Activated CD8-positive, alpha-beta T cell treated with anti-CD3 and anti-CD28 coated beads for 36 hours (primary cell): ENCODE measurements around the gene PCDHA10. TPM values are rescaled to one million over a fixed set of nuclear protein-coding genes. Genes with fewer than 3 reads are reported as not detected.
A peak's percentile ranks its signal among the peaks of the same experiment; 100 is the strongest.
"Not testable (repeated sequence)": the region's sequence is repeated elsewhere in the genome, so short reads cannot be mapped to it uniquely, and the experiment has no call there.

ENCODE experiments used
- ATAC-seq: fragments of 200-7000 bp; cut with Tn5 transposase; one replicate; pipeline ENCODE4 v1.10.0; 2021; ENCODE audit warnings: mild to moderate bottlenecking, moderate library complexity
- CTCF ChIA-PET: fragments of 350-600 bp; sonication (Branson Sonifier 250); formaldehyde crosslinking; loops from one replicate; lab custom pipeline; 2021; ENCODE audit warnings: antibody characterized with exemption; lab: Charles Lee
- POLR2A ChIA-PET: fragments of 350-600 bp; sonication (Branson Sonifier 250); formaldehyde crosslinking; loops from one replicate; lab custom pipeline; 2021; ENCODE audit warnings: antibody characterized with exemption; lab: Charles Lee
- DNase-seq: peaks from one replicate; pipeline ENCODE4 v3.0.0-alpha.2; 2020
- H3K27ac Mint-ChIP-seq: one replicate; pipeline ENCODE4 v1.8.0; 2021; ENCODE audit warnings: mild to moderate bottlenecking, mixed read lengths
- H3K27me3 Mint-ChIP-seq: one replicate; pipeline ENCODE4 v1.8.0; 2021; ENCODE audit warnings: mixed read lengths
- H3K36me3 Mint-ChIP-seq: one replicate; pipeline ENCODE4 v1.8.0; 2021; ENCODE audit warnings: low read depth, mixed read lengths
- H3K4me1 Mint-ChIP-seq: one replicate; pipeline ENCODE4 v1.8.0; 2021; ENCODE audit warnings: low read depth, mixed read lengths
- H3K4me3 Mint-ChIP-seq: one replicate; pipeline ENCODE4 v1.8.0; 2021; ENCODE audit warnings: mild to moderate bottlenecking, moderate library complexity, mixed read lengths
- H3K9me3 Mint-ChIP-seq: one replicate; pipeline ENCODE4 v1.8.0; 2021; ENCODE audit warnings: mixed read lengths
- intact Hi-C: fragments of 100-400 bp; cut with micrococcal nuclease; formaldehyde crosslinking; loops from one replicate; pipeline ENCODE4 v1.10.0; 2022
- total RNA-seq, 2 experiments: library from RNA; stranded (reverse); gene quantifications; one replicate each; pipeline ENCODE4 v1.2.3, GENCODE V29; 2021
- TF ChIP-seq, protein P1 (sequence below): fragments of 200-600 bp; IDR thresholded peaks from one replicate; pipeline ENCODE4 v1.8.0; 2022; ENCODE audit warnings: antibody characterized with exemption, mild to moderate bottlenecking

The PCDHA10 gene
- total RNA-seq, 2 experiments from 2014 or later = not detected

DNA sequence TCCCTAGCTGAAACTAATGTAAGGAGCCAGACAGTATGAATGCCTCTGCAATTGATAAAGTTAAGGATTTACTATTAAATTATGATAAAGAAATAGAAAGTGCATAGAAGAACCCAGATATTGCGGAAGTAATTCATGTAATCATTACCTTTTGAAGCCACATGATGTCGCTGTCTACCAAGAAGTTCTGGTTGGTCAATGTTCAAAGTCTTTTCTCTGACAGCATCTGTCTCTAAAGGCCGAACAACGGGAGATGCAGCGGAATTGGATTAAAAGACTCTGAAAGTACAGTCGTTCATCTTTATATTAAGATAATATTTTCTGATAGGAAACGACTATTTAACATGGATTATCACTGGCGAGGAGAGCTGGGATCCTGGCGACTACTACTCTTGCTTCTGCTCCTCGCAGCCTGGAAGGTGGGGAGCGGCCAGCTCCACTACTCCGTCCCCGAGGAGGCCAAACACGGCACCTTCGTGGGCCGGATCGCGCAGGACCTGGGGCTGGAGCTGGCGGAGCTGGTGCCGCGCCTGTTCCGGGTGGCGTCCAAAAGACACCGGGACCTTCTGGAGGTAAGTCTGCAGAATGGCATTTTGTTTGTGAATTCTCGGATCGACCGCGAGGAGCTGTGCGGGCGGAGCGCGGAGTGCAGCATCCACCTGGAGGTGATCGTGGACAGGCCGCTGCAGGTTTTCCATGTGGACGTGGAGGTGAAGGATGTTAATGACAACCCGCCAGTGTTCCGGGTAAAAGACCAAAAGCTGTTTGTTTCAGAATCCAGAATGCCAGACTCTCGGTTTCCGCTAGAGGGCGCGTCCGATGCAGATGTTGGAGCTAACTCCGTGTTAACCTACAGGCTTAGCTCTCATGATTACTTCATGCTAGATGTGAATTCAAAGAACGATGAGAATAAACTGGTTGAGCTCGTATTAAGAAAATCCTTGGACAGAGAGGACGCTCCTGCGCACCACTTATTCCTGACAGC is 14.4 kb upstream of the PCDHA10 start, which contains the start of gene PCDHA8:
Gene PCDHA8, plus strand, starts transcription at position 210 of the 985 bp plus-strand sequence. Its CDS starts 135 bp downstream, at position 345.
- H3K27ac Mint-ChIP-seq = no peak within 1 kb of the TSS
- H3K36me3 Mint-ChIP-seq = peaks cover 4% of the 10 kb centered on the region
- ChIA-PET POLR2A (no interaction called here), CTCF (interaction anchor here (0.6 to 2.2 kb wide), 12 partner anchors 11 to 572 kb away, joined by 3 to 7 read pairs (median 4); partner anchors contain the start of genes PCDHA10, PCDHA5, PCDHA6 and PCDHGA10)
- ATAC-seq (no peak), DNase-seq (peak; percentile 24)
- TF ChIP-seq, protein P1, sequence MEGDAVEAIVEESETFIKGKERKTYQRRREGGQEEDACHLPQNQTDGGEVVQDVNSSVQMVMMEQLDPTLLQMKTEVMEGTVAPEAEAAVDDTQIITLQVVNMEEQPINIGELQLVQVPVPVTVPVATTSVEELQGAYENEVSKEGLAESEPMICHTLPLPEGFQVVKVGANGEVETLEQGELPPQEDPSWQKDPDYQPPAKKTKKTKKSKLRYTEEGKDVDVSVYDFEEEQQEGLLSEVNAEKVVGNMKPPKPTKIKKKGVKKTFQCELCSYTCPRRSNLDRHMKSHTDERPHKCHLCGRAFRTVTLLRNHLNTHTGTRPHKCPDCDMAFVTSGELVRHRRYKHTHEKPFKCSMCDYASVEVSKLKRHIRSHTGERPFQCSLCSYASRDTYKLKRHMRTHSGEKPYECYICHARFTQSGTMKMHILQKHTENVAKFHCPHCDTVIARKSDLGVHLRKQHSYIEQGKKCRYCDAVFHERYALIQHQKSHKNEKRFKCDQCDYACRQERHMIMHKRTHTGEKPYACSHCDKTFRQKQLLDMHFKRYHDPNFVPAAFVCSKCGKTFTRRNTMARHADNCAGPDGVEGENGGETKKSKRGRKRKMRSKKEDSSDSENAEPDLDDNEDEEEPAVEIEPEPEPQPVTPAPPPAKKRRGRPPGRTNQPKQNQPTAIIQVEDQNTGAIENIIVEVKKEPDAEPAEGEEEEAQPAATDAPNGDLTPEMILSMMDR = peak; percentile 7
- no peaks in the 10 kb centered on the region for H3K4me1 Mint-ChIP-seq
- H3K27me3 Mint-ChIP-seq = peaks cover 17% of the 10 kb centered on the region
- H3K4me3 Mint-ChIP-seq = no peak within 1 kb of the TSS
- peaks cover 8% of the 10 kb centered on the region for H3K9me3 Mint-ChIP-seq
- intact Hi-C loops = no loop called here

DNA sequence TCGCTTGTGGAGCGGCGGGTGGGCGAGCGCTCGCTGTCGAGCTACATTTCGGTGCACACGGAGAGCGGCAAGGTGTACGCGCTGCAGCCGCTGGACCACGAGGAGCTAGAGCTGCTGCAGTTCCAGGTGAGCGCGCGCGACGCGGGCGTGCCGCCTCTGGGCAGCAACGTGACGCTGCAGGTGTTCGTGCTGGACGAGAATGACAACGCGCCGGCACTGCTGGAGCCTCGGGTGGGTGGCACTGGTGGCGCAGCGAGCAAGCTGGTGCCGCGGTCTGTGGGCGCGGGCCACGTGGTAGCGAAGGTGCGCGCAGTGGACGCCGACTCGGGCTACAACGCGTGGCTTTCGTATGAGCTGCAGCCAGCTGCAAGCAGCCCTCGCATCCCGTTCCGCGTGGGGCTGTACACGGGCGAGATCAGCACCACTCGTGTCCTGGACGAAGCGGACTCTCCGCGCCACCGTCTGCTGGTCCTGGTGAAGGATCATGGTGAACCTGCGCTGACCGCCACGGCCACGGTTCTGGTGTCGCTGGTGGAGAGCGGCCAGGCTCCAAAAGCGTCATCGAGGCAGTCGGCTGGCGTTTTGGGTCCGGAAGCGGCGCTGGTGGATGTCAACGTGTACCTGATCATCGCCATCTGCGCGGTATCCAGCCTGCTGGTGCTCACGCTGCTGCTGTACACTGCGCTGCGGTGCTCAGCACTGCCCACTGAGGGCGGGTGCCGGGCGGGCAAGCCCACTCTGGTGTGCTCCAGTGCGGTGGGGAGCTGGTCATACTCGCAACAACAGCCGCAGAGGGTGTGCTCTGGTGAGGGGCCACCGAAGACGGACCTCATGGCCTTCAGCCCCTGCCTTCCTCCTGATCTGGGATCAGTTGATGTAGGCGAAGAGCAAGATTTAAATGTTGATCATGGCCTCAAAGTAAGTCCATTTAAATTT is 12.6 kb upstream of the PCDHA10 start:
- H3K9me3 Mint-ChIP-seq = peaks cover 16% of the 10 kb centered on the region
- DNase-seq = no peak
- TF ChIP-seq, protein P1 = no peak
- ATAC-seq = no peak
- H3K27me3 Mint-ChIP-seq = peaks cover 24% of the 10 kb centered on the region
- ChIA-PET CTCF (no interaction called here), POLR2A (no interaction called here)
- no peak overlapping the region for H3K4me3 Mint-ChIP-seq
- no peak overlapping the region for H3K27ac Mint-ChIP-seq
- H3K4me1 Mint-ChIP-seq = no peaks in the 10 kb centered on the region
- intact Hi-C loops = no loop called here
- peaks cover 4% of the 10 kb centered on the region for H3K36me3 Mint-ChIP-seq

DNA sequence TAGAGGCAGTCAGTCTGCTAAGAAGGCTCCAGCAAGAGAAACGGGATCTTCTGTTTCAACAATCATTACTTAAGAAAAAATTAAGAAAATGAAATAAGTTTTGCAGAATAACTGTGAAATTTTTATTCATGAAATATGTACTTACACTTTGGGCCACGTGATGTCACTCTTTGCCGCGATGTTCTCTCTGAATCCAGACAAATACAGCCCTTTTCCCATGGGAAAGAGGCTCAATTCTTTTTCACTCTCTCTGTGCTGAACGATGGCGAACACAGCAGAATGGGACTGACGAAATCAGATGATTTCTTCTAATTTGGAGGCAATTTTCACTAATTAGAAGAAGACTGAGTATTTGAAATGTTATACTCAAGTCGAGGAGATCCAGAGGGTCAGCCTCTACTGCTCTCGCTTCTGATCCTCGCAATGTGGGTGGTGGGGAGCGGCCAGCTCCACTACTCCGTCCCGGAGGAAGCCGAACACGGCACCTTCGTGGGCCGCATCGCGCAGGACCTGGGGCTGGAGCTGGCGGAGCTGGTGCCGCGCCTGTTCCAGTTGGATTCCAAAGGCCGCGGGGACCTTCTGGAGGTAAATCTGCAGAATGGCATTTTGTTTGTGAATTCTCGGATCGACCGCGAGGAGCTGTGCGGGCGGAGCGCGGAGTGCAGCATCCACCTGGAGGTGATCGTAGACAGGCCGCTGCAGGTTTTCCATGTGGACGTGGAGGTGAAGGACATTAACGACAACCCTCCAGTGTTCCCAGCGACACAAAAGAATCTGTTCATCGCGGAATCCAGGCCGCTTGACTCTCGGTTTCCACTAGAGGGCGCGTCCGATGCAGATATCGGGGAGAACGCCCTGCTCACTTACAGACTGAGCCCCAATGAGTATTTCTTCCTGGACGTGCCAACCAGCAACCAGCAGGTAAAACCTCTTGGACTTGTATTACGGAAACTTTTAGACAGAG is 7.3 kb upstream of the PCDHA10 start, which contains the start of gene PCDHA9:
Gene PCDHA9, plus strand, starts transcription at position 244 of the 964 bp plus-strand sequence. Its CDS starts 114 bp downstream, at position 358.
- H3K9me3 Mint-ChIP-seq, ATAC-seq, DNase-seq, intact Hi-C loops, CTCF ChIA-PET, H3K36me3 Mint-ChIP-seq, POLR2A ChIA-PET, H3K4me1 Mint-ChIP-seq, H3K27ac Mint-ChIP-seq, H3K4me3 Mint-ChIP-seq: not testable (repeated sequence)
- peaks cover 18% of the 10 kb centered on the region for H3K27me3 Mint-ChIP-seq

GRCh38 chr5:140849831-140850634 is 5.7 kb upstream of the PCDHA10 start:
- intact Hi-C loops, H3K4me3 Mint-ChIP-seq, H3K9me3 Mint-ChIP-seq, ATAC-seq, CTCF ChIA-PET, DNase-seq, H3K27ac Mint-ChIP-seq, H3K36me3 Mint-ChIP-seq, POLR2A ChIA-PET, H3K4me1 Mint-ChIP-seq: not testable (repeated sequence)
- H3K27me3 Mint-ChIP-seq = peaks cover 21% of the 10 kb centered on the region
